ENCODE measurements around the gene SNX11.

The SNX11 gene

DNA sequence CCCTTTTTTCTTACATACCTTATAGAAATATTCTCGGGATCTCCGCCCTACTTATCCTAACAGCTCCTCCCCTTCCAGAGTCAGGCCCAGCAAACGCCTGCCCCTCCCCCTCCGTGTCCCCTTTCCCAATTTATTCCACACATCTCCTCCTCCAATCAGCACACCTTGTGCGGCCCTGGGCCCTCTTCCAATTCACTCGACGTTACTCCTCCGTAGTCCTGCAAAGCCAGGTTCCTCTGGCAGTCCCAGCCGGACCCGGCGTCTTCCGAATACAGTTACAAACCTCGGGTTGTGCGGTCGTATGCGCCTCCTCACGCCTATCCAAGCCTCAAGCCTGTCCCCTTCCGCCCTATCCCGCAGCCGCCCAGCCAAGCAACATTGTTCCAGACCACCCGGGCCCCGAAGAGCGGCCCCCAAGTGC is 7.0 kb upstream of the SNX11 start:
- no peak for DNase-seq

GRCh38 chr17:48101012-48101720 is 6.4 kb upstream of the SNX11 start, which contains the start of gene CBX1:
TSS of gene CBX1 (minus strand) at chr17:48101478. CDS start at chr17:48077004, 24,474 bp downstream.
- peak; percentile 83 to 92 (median 90) for DNase-seq

DNA sequence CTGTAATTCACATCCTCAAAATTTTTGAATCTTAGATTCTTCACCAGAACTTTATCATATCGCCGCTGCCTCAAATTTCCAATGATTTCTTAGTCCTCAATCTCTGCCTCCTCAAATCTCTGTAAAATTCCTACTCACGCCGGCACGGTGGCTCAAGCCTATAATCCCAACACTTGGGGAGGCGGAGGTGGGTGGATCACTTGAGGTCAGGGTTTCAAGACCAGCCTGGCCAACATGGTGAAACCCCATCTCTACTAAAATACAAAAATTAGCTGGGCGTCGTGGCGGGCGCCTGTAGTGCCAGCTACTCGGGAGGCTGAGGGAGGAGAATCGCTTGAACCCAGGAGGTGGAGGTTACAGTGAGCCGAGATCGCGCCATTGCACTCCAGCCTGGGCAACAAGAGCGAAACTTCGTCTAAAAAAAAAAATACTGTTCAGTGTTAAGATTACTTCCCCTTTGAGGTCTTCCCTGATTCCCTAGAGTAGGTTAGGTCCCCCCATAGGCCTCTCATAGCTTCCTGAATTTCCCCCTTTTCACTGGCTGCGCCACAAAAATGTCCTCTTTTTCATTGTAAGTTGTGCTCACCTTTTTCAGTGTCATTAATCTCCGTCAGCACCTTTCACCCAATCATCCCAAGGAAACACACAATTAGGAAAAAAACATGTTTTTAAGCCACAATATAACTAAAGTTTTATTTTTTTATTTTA is 5.4 kb upstream of the SNX11 start:
- DNase-seq, result no peak

GRCh38 chr17:48102798-48103715 is 4.5 kb upstream of the SNX11 start:
- DNase-seq, result no peak

DNA sequence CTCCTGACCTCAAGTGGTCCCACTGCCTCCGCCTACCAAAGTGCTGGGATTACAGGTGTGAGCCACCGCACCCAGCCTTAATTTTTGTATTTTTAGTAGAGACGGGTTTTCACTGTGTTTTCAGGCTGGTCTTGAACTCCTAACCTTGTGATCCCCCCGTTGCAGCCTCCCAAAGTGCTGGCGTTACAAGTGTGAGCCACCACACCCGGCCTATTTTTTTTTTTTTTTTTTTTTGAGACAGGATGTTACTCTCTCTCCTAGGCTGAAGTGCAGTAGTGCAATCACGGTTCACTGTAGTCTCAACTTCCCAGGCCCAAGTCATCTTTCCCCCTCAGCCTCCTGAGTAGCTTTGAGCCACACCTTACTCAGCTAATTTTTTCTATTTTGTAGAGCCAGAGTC is 3.1 kb upstream of the SNX11 start:
- DNase-seq, result no peak

DNA sequence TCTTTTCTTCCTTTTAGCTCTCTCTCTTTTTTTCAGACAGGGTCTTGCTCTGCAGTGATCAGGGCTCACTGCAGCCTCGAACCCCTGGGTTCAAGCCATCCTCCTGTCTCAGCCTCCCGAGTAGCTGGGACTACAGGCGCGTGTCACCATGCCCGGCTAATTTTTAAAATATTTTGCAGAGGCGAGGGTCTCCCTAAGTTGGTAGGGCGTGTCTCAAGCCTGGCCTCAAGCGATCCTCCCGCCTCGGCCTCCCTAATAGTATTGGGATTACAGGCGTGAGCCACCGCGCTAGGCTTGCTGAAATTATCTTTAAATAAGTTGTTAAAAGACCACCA is 797 bp upstream of the SNX11 start:
- no peak for DNase-seq

GRCh38 chr17:48110761-48111160 is 3.2 kb downstream of the SNX11 start:
- DNase-seq, result no peak

GRCh38 chr17:48111937-48112241 is 4.3 kb downstream of the SNX11 start:
- DNase-seq, result no peak

DNA sequence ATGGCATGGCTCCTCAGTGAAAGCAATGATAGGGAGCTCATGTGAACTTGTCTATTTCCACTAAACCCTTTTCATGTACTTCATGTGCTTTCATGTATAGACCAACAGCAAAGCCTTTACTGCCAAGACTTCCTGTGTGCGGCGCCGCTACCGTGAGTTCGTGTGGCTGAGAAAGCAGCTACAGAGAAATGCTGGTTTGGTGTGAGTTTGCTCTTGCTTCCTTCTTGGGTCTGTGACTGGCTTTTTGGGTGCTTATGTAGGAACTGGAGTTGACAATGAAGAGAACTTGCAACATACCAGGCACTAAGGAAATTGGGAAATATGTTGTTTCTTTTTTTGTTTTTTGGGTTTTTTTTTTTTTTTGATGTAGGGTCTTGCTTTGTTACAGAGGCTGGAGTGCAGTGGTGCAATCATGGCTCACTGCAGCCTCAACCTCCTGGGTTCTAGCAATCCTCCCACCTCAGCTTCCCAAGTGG is 5.7 kb downstream of the SNX11 start:
- DNase-seq, result peak in 2 of 4 experiments; percentile 30 to 33

- no peak for DNase-seq
Measured at GRCh38 chr17:48121923-48122664, 14.5 kb downstream of the SNX11 start.

GRCh38 chr17:48122665-48123045 is 15.1 kb downstream of the SNX11 start:
- no peak for DNase-seq

DNA sequence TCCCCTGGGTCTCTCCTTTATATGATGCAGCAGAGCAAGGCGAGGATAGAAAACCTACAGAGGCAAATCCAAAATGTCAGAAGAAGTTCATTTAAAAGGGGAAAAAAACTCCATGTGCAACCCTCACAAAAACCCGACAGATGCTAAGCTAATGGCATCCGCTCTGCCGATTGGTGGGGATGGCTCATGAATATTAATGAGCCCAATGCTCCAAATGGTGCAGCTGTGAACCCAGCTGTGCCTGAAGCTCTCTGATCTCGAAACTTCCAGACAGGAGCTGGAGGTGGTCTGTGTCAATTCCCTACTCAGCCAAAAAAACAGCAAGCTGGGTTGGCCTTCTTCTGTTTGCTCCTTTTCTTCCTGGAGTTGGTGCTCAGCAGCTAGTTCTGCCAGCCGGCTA is 15.5 kb downstream of the SNX11 start:
- DNase-seq, result no peak

- DNase-seq, result no peak
Measured at GRCh38 chr17:48123776-48124388, 16.3 kb downstream of the SNX11 start.

GRCh38 chr17:48125829-48126531 is 18.4 kb downstream of the SNX11 start:
- DNase-seq, result no peak

DNA sequence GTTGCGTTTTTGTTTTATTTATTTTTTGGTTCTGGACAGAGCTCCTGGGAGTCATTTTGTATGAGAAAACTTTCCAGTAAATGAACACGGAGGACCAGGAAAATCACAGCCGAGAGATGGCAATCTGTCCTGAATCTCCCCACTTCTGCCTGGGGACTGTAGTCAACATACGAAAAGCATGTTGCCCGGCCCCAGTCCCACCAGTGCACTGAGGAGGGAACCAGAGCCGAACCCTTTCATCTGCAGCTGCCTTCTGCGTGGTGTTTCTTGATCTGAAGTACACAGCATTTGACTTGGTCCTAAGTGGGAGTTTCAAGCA is 18.9 kb downstream of the SNX11 start:
- no peak for DNase-seq

DNA sequence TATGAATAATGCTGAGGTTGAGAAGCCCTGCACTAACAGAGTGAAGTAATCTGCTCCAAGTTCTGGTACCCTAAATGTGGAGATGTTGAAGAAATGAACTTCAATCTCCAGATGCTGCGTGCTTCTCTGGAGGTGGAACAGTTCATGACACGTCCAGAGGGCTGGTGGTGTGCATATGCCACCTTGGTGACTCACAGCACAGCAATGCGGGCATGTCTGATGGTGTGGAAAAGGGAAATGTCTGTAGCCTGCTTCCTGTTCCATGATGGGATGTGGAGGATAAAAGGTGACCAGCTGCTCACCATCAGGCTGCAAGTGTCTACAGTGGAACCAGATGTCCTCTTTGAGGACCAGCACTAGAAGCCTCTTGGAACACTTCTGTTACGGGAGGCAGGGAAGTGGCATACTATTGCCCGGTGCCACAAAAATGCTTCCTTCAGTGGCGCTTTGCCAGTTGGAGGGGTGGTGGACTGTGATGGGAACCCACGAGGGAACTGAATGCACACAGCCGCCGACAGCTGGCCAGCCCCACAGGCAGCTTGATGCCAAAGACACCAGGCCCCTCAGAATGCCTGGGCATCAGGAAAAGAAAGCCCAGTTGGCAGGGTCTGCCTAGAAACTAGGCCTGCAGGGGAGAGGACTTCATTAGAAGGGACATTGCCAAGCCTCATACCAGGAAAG is 19.9 kb downstream of the SNX11 start:
- no peak for DNase-seq

DNA sequence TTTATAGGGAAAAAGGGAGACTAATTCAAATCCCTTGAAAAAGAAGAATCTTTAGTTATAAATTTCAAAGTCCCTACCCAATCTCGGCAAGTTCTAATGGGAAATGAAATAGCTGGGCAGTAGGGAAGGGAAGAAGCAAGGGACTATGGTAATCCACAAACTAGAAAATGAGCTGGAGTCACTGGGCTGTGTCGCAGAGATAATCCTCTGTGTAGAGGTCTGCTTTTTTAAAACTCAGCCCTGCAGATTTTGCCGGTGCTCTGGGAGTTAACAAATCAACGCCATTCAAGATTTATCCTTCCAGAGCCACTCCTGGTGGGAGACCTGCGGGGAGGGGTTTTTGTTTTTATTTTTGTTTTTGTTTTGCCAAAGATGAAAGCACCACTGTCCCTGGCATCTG is 20.8 kb downstream of the SNX11 start:
- DNase-seq, result no peak

DNA sequence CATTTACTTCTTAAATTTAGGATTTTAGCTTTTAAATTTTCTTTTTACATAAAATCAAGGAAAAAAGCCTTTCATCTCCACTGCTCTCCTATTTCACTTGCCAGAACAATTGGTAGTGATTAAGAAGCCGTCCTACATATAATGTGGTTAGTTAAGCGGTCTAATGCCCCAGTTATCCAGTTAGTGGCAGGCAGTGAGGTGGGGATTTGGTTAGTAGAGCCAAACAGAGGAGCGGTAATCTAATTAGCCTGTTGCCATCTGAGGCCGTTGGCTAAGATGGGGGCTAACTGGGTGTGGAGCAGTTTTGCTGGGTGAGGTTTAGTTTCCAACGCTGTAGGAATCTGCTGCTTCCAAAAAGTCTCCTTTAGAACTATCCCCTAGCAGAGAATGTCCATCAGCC is 22.4 kb downstream of the SNX11 start:
- no peak for DNase-seq

GRCh38 chr17:48131216-48131824 is 23.8 kb downstream of the SNX11 start:
- peak in 1 of 4 experiments; percentile 16 for DNase-seq

- DNase-seq, result no peak
Measured at GRCh38 chr17:48132385-48132784, 24.8 kb downstream of the SNX11 start.
